ENCODE results near the gene POU2F3. TPM values are rescaled to one million over a fixed set of nuclear protein-coding genes. Genes with fewer than 3 reads are reported as not detected.
"Not testable (repeated sequence)": the region's sequence is repeated elsewhere in the genome, so short reads cannot be mapped to it uniquely, and the experiment has no call there.

Gene POU2F3
- total and polyA plus RNA-seq, 4 donors: 2.6 to 3.9 (median 3.1) TPM

DNA sequence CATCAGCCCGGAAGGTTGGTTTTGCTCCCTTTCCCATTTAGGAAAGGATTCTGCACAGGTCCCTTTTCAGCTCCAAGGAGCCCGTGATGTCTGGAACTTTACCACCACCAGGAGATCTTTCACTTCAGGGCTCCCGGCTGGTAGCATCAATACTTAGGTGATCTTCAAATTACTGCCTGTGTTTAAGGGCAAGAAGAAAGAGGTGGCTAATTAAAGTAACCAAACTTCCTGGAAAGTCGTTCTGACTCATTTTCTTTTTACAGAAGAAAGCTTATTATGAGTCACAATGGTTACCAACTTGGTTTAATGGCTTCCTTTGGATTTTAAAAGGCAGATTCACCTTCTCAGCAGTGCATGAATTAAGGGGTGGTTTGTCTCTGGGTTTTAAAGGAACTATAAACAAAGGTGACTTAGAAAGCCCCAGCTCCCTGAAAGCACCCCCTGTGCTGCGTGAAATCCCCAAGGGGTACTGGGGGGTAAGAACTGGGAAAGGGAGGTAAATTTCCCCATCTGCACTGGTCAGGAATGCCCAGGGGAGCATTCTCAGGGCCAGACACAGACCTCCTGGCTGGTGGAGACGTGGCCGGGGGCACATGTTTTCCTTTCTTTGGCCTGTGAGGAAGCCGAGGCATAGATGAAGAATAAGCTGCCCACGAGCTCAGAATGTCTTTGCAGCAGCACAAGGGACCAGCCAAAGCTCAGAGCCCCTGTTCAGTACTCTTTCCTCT, 8.8 kb downstream of the POU2F3 start:
- DNase-seq: no peak
- H3K9me3 ChIP-seq (ENCODE audit: control insufficient read depth in 4 of 4, insufficient read depth in 3 of 4, low read length in 3 of 4): no peaks in the 10 kb centered on the region
- H3K9ac ChIP-seq (ENCODE audit: insufficient read depth in 1 of 2, low read length in 2 of 2): no peak overlapping the region
- 55 to 60% methylated on average over 9 of the region's 9 CpGs for WGBS, 2 donors
- H3K4me3 ChIP-seq: no peak overlapping the region
- H3K36me3 ChIP-seq (ENCODE audit: control insufficient read depth in 4 of 4, insufficient read depth in 4 of 4, low read length in 4 of 4): no peaks in the 10 kb centered on the region
- H3K27me3 ChIP-seq (ENCODE audit: control insufficient read depth in 3 of 3, insufficient read depth in 3 of 3, low read length in 2 of 3): peaks cover 0 to 36% (median 18%) of the 10 kb centered on the region in 3 donors
- H3K4me1 ChIP-seq (ENCODE audit: control insufficient read depth in 5 of 5, insufficient read depth in 5 of 5, low read length in 5 of 5): peaks cover 0 to 4% (median 0%) of the 10 kb centered on the region in 5 donors
- no peak overlapping the region for H3K27ac ChIP-seq (ENCODE audit: low read depth in 1 of 2, low read length in 1 of 2)
- TF ChIP-seq, protein P1, sequence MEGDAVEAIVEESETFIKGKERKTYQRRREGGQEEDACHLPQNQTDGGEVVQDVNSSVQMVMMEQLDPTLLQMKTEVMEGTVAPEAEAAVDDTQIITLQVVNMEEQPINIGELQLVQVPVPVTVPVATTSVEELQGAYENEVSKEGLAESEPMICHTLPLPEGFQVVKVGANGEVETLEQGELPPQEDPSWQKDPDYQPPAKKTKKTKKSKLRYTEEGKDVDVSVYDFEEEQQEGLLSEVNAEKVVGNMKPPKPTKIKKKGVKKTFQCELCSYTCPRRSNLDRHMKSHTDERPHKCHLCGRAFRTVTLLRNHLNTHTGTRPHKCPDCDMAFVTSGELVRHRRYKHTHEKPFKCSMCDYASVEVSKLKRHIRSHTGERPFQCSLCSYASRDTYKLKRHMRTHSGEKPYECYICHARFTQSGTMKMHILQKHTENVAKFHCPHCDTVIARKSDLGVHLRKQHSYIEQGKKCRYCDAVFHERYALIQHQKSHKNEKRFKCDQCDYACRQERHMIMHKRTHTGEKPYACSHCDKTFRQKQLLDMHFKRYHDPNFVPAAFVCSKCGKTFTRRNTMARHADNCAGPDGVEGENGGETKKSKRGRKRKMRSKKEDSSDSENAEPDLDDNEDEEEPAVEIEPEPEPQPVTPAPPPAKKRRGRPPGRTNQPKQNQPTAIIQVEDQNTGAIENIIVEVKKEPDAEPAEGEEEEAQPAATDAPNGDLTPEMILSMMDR (IDR thresholded peaks at IDR 0.05; ENCODE audit: control extremely low read depth, extremely low read depth): no peak
- no peak for ATAC-seq (ENCODE audit: insufficient read depth, low FRiP score)

DNA sequence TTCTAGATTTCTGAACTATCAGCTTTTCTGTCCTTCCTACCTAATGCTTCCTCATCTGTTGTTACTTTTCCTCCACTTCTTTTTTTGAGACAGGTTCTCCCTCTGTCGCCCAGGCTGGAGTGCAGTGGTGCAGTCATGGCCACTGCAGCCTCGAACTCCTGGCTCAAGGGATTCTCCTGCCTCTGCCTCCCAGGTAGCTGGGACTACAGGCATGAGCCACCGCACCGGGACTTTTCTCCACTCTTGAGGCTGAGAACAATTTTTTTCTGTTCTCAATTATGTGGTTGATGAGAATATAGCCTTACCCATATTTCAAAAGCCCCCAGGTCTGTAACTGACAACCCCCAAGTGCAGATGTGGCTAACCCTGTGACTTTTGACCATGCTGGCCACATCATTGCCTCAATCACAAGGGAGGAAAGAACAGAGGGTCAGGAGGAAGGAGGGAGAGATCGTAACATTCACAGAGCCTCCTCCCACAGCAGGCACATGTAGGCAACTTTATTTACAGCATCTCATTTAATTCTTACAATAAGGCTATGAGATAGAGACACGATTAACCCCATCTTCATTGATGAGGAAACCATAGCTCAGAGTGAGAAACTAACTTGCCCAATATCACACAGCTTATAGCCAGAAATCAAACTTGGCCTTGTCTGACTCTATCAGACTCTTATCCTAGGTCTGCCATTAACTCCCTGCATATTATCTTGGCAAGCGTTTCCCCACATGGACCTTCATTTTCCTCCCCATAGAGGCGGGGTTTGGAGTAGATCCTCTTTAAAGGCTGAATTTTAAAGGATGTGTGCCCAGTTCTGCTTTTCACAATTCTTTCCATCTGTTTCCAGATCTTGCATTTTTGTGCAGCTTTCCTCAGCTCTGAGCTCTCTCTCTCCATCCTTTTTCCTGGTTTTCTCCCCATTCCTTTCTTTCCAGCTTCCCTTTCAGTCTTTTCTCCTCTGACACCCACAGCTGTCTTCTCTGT, 9.6 kb downstream of the POU2F3 start:
- Histone ChIP-seq H3K27me3 (ENCODE audit: control insufficient read depth in 3 of 3, insufficient read depth in 3 of 3, low read length in 2 of 3) (peaks cover under 1 to 35% (median 11%) of the 10 kb centered on the region in 3 donors), H3K36me3 (ENCODE audit: control insufficient read depth in 4 of 4, insufficient read depth in 4 of 4, low read length in 4 of 4) (no peaks in the 10 kb centered on the region), H3K9ac (ENCODE audit: insufficient read depth in 1 of 2, low read length in 2 of 2) (no peak overlapping the region), H3K4me3 (no peak overlapping the region), H3K27ac (ENCODE audit: low read depth in 1 of 2, low read length in 1 of 2) (no peak overlapping the region), H3K9me3 (ENCODE audit: control insufficient read depth in 4 of 4, insufficient read depth in 3 of 4, low read length in 3 of 4) (no peaks in the 10 kb centered on the region), H3K4me1 (ENCODE audit: control insufficient read depth in 5 of 5, insufficient read depth in 5 of 5, low read length in 5 of 5) (peaks cover 0 to 4% (median 0%) of the 10 kb centered on the region in 5 donors)
- TF ChIP-seq, protein P1 (IDR thresholded peaks at IDR 0.05; ENCODE audit: control extremely low read depth, extremely low read depth): no peak
- DNase-seq (no peak), ATAC-seq (ENCODE audit: insufficient read depth, low FRiP score) (no peak)
- WGBS, 2 donors: 76 to 82% methylated on average over 8 of the region's 8 CpGs

DNA sequence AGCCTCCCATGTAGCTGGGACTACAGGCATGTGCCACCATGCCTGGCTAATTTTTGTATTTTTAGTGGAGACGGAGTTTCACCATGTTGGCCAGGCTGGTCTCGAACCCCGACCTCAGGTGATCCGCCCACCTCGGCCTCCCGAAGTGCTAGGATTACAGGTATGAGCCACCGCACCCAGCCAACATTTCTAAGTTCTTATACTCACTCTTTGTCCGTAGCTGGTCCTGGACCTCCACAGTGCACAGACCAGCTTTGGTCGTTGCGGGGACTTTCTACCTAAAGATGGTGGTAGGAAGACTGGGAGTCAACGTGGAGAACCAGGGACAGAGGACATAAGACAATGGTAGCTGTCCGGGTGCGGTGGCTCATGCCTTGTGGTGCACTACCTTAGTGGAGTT, 13.4 kb downstream of the POU2F3 start:
- ATAC-seq (ENCODE audit: insufficient read depth, low FRiP score); H3K4me1 ChIP-seq (ENCODE audit: control insufficient read depth in 5 of 5, insufficient read depth in 5 of 5, low read length in 5 of 5); DNase-seq; H3K9me3 ChIP-seq (ENCODE audit: control insufficient read depth in 4 of 4, insufficient read depth in 3 of 4, low read length in 3 of 4); H3K27ac ChIP-seq (ENCODE audit: low read depth in 1 of 2, low read length in 1 of 2); H3K9ac ChIP-seq (ENCODE audit: insufficient read depth in 1 of 2, low read length in 2 of 2); H3K36me3 ChIP-seq (ENCODE audit: control insufficient read depth in 4 of 4, insufficient read depth in 4 of 4, low read length in 4 of 4); H3K4me3 ChIP-seq: not testable (repeated sequence)
- WGBS, 2 donors: 91 to 93% methylated on average over 13 of the region's 13 CpGs
- peaks cover 2 to 39% (median 20%) of the 10 kb centered on the region in 3 donors for H3K27me3 ChIP-seq (ENCODE audit: control insufficient read depth in 3 of 3, insufficient read depth in 3 of 3, low read length in 2 of 3)

Measured in lung (tissue), 12 donors.